Thyroid gland (tissue), 4 donors: ENCODE data around the gene C3orf22.

Source experiments
- CTCF ChIP-seq, 6 experiments: fragments of 200-600 bp in 3 of 6; fragments of 450-650 bp in 3 of 6; sonication (generic) in 3 of 6; IDR thresholded peaks; one replicate each; pipeline ENCODE4 v1.5.1; 2016 to 2019; ENCODE audit warnings: antibody characterized with exemption in 6 of 6, mild to moderate bottlenecking in 2 of 6, inconsistent platforms in 1 of 6, moderate library complexity in 1 of 6
- POLR2A ChIP-seq, 2 donors: fragments of 450-650 bp; IDR thresholded peaks; one replicate each; pipeline ENCODE4 v1.6.1; 2017; ENCODE audit warnings: antibody characterized with exemption in 2 of 2, mild to moderate bottlenecking in 2 of 2, moderate library complexity in 1 of 2

DNA sequence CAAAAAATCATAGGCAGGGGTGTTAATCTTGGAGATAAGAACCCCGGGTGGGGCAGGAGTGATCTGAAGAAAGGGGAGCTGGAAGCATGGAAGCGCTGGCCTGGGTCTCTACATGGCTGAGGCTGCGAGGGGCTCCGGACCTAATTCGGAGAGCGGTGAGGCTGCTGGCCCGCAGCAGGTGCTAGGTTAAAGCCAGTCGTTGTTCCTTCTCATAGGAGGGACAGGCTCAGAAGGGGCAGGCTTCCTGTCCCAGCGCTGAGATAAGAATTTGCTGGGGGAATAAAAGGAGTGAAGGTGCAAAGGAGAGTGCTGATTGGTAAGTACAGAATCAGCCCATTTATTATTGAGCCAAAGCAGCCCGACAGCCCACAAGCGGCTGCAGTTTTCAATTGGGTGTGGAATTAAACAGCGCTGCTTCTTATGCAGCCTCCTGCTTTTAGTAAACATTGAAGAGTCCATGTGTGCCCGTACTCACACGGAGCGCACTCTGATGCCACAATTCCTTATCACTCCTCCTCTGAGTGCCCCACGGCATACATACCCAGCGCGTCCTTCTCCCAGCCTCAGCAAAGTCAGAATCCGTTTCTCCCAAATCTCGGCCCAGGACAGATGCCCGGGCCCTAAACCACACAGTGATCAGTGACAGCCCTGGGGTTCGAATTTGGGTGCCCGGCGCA, 17.6 kb downstream of the C3orf22 start:
- TF ChIP-seq POLR2A (IDR thresholded peaks at IDR 0.05) = no peak
- no peak for TF ChIP-seq CTCF (IDR thresholded peaks at IDR 0.05)
